IPS-18a (cell line): Measurements from ENCODE around the gene EHD3.

Experiments
- H3K27ac ChIP-seq: one replicate; pipeline ENCODE4 v1.5.1; 2013; ENCODE audit warnings: low read length
- H3K27me3 ChIP-seq: one replicate; pipeline ENCODE4 v1.6.1; 2013; ENCODE audit warnings: mild to moderate bottlenecking, low read length; ENCODE audit not compliant: control insufficient read depth, insufficient read depth
- H3K36me3 ChIP-seq: one replicate; pipeline ENCODE4 v1.6.1; 2013; ENCODE audit warnings: low read depth, low read length; ENCODE audit not compliant: control insufficient read depth
- H3K4me1 ChIP-seq: one replicate; pipeline ENCODE4 v1.6.1; 2013; ENCODE audit warnings: low read depth, low read length; ENCODE audit not compliant: control insufficient read depth
- H3K4me3 ChIP-seq: one replicate; pipeline ENCODE4 v1.5.1; 2013; ENCODE audit warnings: low read length
- H3K9ac ChIP-seq: one replicate; pipeline ENCODE4 v1.6.1; 2013; ENCODE audit warnings: mild to moderate bottlenecking, low read length, moderate library complexity
- H3K9me3 ChIP-seq: one replicate; pipeline ENCODE4 v1.6.1; 2013; ENCODE audit warnings: low read depth, low read length; ENCODE audit not compliant: control insufficient read depth

Gene EHD3

DNA sequence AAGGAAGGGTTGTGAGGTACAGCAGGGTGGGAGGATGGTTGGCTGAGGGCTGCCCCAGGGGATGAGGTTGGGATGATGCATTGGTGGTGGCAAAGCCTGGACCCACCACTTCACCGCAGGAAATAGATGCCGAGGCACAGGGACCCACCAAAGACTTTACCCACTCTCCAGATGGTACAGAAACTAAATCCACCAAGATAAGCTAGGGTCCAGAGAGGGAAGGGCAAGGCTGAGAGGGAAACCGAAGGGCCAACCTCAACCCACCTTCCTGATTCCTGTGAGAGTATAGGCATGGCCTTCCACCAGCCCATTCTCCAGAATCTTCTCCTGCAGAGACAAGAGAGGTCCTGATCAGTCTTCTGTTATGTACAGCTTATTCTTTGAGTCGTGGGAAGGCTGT is 34.7 kb upstream of the EHD3 start:
- Histone ChIP-seq H3K9me3 (no peaks in the 10 kb centered on the region), H3K9ac (no peak overlapping the region), H3K4me3 (no peak overlapping the region), H3K27ac (no peak overlapping the region), H3K36me3 (no peaks in the 10 kb centered on the region), H3K27me3 (no peaks in the 10 kb centered on the region), H3K4me1 (no peaks in the 10 kb centered on the region)

DNA sequence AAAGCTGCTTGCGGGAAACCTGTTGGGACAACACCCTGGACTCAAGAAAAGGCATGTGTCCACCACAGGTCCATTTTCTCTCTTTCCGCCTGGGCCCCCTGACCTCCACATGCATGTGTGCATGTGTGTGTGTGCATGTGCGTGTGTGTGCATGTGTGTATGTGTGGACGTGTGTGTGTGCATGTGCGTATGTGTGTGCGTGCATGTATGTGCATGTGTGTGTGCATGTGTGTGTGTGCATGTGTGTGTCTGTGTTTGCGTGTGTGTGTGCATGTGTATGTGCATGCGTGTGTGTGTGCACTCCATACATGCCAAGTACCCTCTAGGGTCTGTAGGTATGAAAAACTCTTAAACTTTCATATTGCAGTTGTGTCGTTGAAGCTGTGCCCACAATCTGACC is 33.0 kb upstream of the EHD3 start:
- Histone ChIP-seq H3K27ac (no peak overlapping the region), H3K9ac (no peak overlapping the region), H3K9me3 (no peaks in the 10 kb centered on the region), H3K36me3 (no peaks in the 10 kb centered on the region), H3K27me3 (no peaks in the 10 kb centered on the region), H3K4me1 (no peaks in the 10 kb centered on the region), H3K4me3 (no peak overlapping the region)

DNA sequence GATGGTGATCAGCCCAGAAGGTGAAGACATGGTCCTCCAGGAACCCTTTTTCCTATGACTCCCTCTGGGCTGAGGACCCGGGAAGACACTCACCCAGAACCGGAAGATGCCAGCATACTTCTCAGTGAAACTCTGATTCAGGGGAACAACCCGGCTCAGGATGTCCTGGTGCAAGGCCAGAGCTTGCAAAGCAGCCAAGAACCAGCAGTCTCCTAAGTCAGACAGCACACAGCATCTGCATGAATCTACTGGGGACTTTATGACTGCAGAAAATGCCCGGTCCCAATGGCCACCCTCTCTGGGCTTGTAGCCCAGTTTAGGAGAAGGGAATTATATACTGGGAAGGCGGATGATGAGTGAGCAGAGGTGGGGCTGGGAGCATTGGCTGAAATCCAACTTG is 31.9 kb upstream of the EHD3 start:
- no peaks in the 10 kb centered on the region for H3K36me3 ChIP-seq
- no peaks in the 10 kb centered on the region for H3K9me3 ChIP-seq
- no peak overlapping the region for H3K4me3 ChIP-seq
- H3K27me3 ChIP-seq, result no peaks in the 10 kb centered on the region
- H3K27ac ChIP-seq, result no peak overlapping the region
- no peak overlapping the region for H3K9ac ChIP-seq
- no peaks in the 10 kb centered on the region for H3K4me1 ChIP-seq

DNA sequence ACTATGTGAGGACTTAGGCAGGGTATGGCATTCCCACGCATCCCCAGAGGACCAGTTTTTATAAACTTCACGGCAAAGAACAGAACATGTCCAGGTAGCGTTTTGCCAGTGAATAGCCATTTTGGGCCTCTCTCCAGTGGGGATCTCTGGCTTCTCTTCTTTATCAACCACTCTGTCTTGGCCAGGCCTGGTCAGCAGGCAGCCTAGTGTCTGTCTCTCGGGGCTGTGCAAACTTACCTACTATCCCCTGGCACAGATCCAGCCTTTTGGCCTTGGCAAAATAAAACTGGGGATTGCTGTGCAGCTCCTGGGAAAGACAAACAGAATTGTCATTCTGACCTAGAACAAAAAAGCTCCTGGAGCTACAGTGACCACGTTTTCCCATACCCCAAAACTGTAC is 31.1 kb upstream of the EHD3 start:
- H3K27me3 ChIP-seq, result no peaks in the 10 kb centered on the region

DNA sequence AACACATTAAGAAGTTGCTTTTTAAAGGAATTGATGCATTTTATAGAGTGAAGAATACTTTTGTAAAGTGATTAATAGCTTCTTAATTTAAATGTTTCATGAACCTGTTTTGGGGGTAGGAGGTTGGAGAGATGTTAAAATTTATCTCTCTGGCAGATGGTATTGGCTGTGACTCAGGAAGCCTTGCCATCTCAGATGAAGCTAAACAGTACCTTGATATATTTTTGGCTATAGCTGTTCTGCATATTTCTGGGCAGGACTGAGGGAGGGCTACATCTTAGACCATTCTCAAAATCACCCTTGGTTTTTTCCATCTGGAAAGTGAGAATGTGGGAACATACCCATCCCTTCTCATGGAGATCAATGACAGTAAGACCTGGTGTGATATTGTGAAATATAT is 30.0 kb upstream of the EHD3 start:
- H3K4me3 ChIP-seq, result no peak overlapping the region
- peaks cover 5% of the 10 kb centered on the region for H3K4me1 ChIP-seq
- no peaks in the 10 kb centered on the region for H3K36me3 ChIP-seq
- H3K9ac ChIP-seq, result no peak overlapping the region
- H3K27ac ChIP-seq, result no peak overlapping the region
- no peaks in the 10 kb centered on the region for H3K9me3 ChIP-seq
- no peaks in the 10 kb centered on the region for H3K27me3 ChIP-seq

More for the DNA sequence above, 31.1 kb upstream of the EHD3 start:
- H3K36me3 ChIP-seq, result no peaks in the 10 kb centered on the region
- H3K4me3 ChIP-seq, result no peak overlapping the region
- no peak overlapping the region for H3K27ac ChIP-seq
- H3K9ac ChIP-seq, result no peak overlapping the region
- peaks cover under 1% of the 10 kb centered on the region for H3K4me1 ChIP-seq
- H3K9me3 ChIP-seq, result no peaks in the 10 kb centered on the region

DNA sequence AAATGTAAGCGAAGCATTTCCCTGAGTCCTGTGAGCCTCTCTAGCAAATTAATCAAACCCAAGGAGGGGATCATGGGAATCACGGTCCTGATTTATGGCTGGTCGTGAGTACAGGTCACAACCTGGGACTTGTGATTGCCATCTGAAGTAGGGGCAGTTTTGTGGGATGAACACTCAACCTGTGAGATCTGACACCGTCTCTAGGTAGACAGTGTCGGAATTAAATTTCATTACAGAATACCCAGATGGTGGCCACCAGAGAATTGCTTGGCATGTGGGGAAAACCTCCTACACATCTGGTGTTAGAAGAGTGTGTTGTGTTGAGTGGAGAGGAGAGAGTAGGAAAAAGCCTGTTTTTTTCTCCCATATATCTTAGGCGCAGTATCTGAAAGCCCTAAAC is 29.2 kb upstream of the EHD3 start:
- Histone ChIP-seq H3K9me3 (no peaks in the 10 kb centered on the region), H3K4me3 (no peak overlapping the region), H3K27ac (no peak overlapping the region), H3K27me3 (no peaks in the 10 kb centered on the region), H3K9ac (no peak overlapping the region), H3K4me1 (peaks cover 5% of the 10 kb centered on the region), H3K36me3 (no peaks in the 10 kb centered on the region)

DNA sequence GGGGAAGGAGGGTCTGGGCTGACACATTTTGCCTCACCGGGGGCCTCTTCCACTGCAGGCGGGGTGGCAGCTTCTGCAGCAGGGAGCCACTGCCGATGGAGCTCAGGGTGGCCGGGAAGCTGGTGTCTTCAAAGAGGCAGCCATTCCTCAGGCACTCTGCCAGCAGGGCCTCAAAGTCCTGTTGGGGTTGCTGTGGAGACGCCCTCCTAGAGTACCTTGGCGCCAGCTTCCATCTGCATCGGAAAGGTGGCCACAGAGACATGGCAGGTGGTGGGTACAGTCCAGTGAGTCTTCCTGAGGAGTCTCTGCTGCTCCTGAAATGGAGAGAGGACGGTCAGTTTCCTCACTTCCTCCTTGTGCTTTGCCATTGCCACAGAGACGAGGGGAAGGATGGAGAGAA is 28.8 kb upstream of the EHD3 start:
- no peaks in the 10 kb centered on the region for H3K9me3 ChIP-seq
- no peak overlapping the region for H3K27ac ChIP-seq
- H3K27me3 ChIP-seq, result no peaks in the 10 kb centered on the region
- H3K4me1 ChIP-seq, result peaks cover 5% of the 10 kb centered on the region
- no peak overlapping the region for H3K4me3 ChIP-seq
- H3K9ac ChIP-seq, result no peak overlapping the region
- no peaks in the 10 kb centered on the region for H3K36me3 ChIP-seq

DNA sequence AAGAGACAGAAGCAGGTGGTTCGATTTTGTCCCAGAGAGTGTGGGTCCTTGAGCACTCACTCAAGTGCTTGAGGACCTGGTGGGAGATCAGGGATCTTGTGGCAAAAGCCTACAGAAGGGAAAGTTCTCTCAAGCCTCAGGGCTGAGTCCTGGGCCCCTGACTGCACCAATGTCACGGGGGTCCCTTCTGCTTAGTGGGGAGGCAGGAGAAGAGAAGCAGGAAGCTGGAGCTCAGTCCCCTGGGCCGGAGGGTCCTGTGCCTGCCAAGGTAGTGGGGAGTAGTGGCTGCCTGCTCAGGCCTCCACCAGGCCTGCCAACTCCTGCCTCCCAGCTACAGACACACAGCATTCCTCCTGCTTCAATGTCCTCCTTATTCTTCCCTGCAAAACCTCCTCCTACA is 28.3 kb upstream of the EHD3 start:
- Histone ChIP-seq H3K4me3 (no peak overlapping the region), H3K4me1 (peaks cover 5% of the 10 kb centered on the region), H3K27me3 (no peaks in the 10 kb centered on the region), H3K36me3 (no peaks in the 10 kb centered on the region), H3K27ac (no peak overlapping the region), H3K9ac (no peak overlapping the region), H3K9me3 (no peaks in the 10 kb centered on the region)

DNA sequence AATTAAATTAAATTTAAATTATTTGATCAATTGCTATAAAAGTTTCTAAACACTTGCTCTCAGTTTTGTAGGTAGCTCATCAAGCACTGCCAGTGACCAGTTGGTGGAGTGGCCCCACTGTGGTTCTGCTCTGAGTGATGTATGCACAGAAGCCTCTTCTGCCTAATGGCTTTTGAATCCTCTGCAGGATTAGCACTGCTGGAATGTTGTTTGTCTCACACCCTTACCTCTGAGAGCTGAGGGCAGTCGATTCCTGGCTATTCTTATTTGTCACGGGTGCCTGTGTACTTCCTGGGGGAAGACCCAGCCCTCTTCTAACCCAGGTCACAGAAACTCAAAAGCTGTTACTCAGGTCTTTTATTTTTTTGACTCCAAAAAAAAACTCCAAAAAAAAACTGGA is 26.2 kb upstream of the EHD3 start:
- Histone ChIP-seq H3K27me3 (no peaks in the 10 kb centered on the region), H3K27ac (no peak overlapping the region), H3K9ac (no peak overlapping the region), H3K4me3 (no peak overlapping the region), H3K9me3 (no peaks in the 10 kb centered on the region), H3K36me3 (no peaks in the 10 kb centered on the region), H3K4me1 (peaks cover 5% of the 10 kb centered on the region)

DNA sequence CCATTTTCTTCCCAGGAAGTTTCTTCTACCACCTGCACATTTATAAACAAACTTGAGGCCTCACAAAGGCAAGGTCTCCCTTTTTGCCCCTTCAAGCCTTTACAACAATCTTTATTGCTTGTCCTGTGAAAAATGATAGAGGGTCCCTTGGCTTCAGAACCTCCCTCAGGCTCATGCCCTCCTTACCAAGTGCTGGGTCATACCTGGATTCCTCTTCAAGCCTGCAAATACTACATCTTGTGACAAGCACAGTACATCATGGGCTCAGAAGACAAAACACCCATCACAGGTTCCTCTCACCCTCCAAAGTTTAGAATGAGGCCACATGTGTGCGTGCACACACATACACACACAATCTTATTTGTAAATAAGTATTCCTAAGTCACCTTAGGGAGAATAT is 25.7 kb upstream of the EHD3 start:
- Histone ChIP-seq H3K9ac (no peak overlapping the region), H3K4me1 (peaks cover 6% of the 10 kb centered on the region), H3K4me3 (no peak overlapping the region), H3K9me3 (no peaks in the 10 kb centered on the region), H3K36me3 (no peaks in the 10 kb centered on the region), H3K27ac (no peak overlapping the region), H3K27me3 (no peaks in the 10 kb centered on the region)

DNA sequence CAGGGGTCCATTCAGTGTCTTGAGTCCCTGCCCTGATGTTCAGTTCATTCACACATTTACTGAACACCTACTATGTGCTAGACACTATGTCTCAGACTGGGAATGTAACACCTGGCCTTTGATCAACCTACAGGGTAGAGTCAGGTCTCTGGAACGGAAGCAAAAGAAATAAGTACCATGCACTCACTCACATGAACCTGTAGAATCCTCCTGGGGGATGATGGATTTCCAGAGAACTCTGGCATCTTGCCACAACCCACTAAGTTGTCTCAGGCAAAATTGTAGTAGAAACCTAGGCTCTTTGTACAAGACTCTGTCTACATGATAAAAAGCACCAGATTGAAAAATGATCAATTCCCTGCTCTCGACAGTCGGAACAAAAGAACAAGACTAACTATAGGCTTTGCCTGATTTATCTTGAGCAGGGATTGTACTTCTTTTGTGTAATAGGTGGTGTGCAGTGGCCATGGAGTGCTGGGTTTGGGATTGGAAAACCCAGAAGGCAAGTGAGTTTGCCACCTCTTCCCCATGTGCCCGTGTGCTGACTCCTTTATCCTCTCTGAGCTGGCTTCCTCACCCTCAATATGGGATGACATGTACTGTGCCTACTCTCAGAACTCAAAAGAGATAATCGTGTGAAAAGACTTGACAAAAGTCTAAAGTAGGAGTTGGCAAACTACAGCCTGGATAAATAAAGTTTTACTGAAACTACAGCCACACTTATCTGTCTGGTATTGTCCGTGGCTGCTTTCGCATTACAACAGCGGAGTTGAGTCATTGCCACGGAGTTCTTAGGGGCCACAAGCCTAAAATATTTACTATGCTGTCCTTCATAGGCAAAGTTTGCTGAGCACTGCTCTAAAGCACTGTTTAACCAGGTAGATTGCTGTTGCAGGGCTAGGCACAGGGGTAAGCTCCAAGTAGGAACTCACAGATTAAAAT is 21.0 kb upstream of the EHD3 start:
- H3K36me3 ChIP-seq, result no peaks in the 10 kb centered on the region
- H3K9me3 ChIP-seq, result no peaks in the 10 kb centered on the region
- no peak overlapping the region for H3K4me3 ChIP-seq
- H3K4me1 ChIP-seq, result peaks cover 7% of the 10 kb centered on the region
- H3K27me3 ChIP-seq, result no peaks in the 10 kb centered on the region
- no peak overlapping the region for H3K9ac ChIP-seq
- H3K27ac ChIP-seq, result no peak overlapping the region
